Epithelial cell of esophagus (primary cell): Measurements from ENCODE around the gene RPS6KC1.
A peak's percentile ranks its signal among the peaks of the same experiment; 100 is the strongest.
"Not testable (repeated sequence)": the region's sequence is repeated elsewhere in the genome, so short reads cannot be mapped to it uniquely, and the experiment has no call there.

Experiments
- DNase-seq: peaks from one replicate; pipeline ENCODE4 v3.0.0; 2010; ENCODE audit warnings: low read depth
- H3K4me3 ChIP-seq: 2 replicates; pipeline ENCODE4 v1.5.1; 2011; ENCODE audit warnings: mild to moderate bottlenecking, low read length, control low read depth
- CTCF ChIP-seq: IDR thresholded peaks from 2 replicates; pipeline ENCODE4 v1.5.1; 2011; ENCODE audit warnings: low read depth, mild to moderate bottlenecking, low read length, control low read depth, inconsistent platforms; ENCODE audit not compliant: insufficient read depth; ENCODE audit errors: missing control alignments

The RPS6KC1 gene

GRCh38 chr1:213019450-213019849 lies 31.6 kb upstream of the RPS6KC1 start:
- DNase-seq: no peak
- no peak for TF ChIP-seq CTCF
- H3K4me3 ChIP-seq: no peak overlapping the region

GRCh38 chr1:213020016-213020415 lies 31.0 kb upstream of the RPS6KC1 start:
- no peak overlapping the region for H3K4me3 ChIP-seq
- TF ChIP-seq CTCF: no peak
- no peak for DNase-seq

- not testable (repeated sequence) for H3K4me3 ChIP-seq, DNase-seq
Measured at GRCh38 chr1:213027024-213027423, 24.0 kb upstream of the RPS6KC1 start.

GRCh38 chr1:213032651-213033050 lies 18.4 kb upstream of the RPS6KC1 start:
- TF ChIP-seq CTCF: no peak
- H3K4me3 ChIP-seq: no peak overlapping the region
- no peak for DNase-seq

- DNase-seq: no peak
- TF ChIP-seq CTCF: no peak
- H3K4me3 ChIP-seq: no peak overlapping the region
Measured at GRCh38 chr1:213034713-213035112, 16.3 kb upstream of the RPS6KC1 start.

GRCh38 chr1:213035573-213035972 lies 15.5 kb upstream of the RPS6KC1 start:
- no peak for TF ChIP-seq CTCF
- H3K4me3 ChIP-seq: no peak overlapping the region
- DNase-seq: no peak

- TF ChIP-seq CTCF: no peak
- H3K4me3 ChIP-seq: no peak overlapping the region
- peak; percentile 33 for DNase-seq
Measured at GRCh38 chr1:213041443-213041842, 9.6 kb upstream of the RPS6KC1 start.

GRCh38 chr1:213045321-213046226 lies 5.5 kb upstream of the RPS6KC1 start:
- DNase-seq, H3K4me3 ChIP-seq: not testable (repeated sequence)
